Thoracic aorta (tissue), 2 donors: ENCODE measurements around the gene PIGS. TPM values are rescaled to one million over a fixed set of nuclear protein-coding genes. Genes with fewer than 3 reads are reported as not detected.

Source experiments
- ATAC-seq: fragments of 150-250 bp; one replicate; pipeline ENCODE4 v1.8.0; 2017; ENCODE audit warnings: low read depth; ENCODE audit not compliant: insufficient number of reproducible peaks, low FRiP score
- DNase-seq: peaks from one replicate; pipeline ENCODE4 v3.0.0-alpha.2; 2020; ENCODE audit warnings: low spot score
- H3K27ac ChIP-seq, 2 donors: fragments of 200-600 bp; sonication (generic); 1 replicate in 1 of 2; 2 replicates in 1 of 2; pipeline ENCODE4 v1.5.1; 2016; ENCODE audit warnings: mild to moderate bottlenecking in 2 of 2, moderate library complexity in 2 of 2
- H3K27me3 ChIP-seq: fragments of 200-600 bp; sonication (generic); replicated peaks from 2 replicates; pipeline ENCODE4 v1.6.0; 2016; ENCODE audit warnings: mild to moderate bottlenecking; ENCODE audit not compliant: insufficient read depth
- H3K36me3 ChIP-seq: fragments of 200-600 bp; sonication (generic); one replicate; pipeline ENCODE4 v1.5.1; 2016
- H3K4me1 ChIP-seq, 2 donors: fragments of 200-600 bp; sonication (generic); 1 replicate in 1 of 2; 2 replicates in 1 of 2; pipeline versions ENCODE4 v1.5.1 to v1.6.0; 2016; ENCODE audit warnings: low read depth in 2 of 2, mild to moderate bottlenecking in 1 of 2; ENCODE audit not compliant: control insufficient read depth in 1 of 2
- H3K4me3 ChIP-seq: fragments of 200-600 bp; sonication (generic); 2 replicates; pipeline ENCODE4 v1.5.1; 2016; ENCODE audit warnings: mild to moderate bottlenecking
- H3K9me3 ChIP-seq: fragments of 200-600 bp; sonication (generic); 2 replicates; pipeline ENCODE4 v1.5.1; 2016
- CTCF ChIP-seq: fragments of 200-600 bp; sonication (generic); IDR thresholded peaks from one replicate; pipeline ENCODE4 v1.5.1; 2019; ENCODE audit warnings: antibody characterized with exemption
- total RNA-seq, 2 donors: library from RNA; depleted of rRNA; stranded (reverse); fragments of >200 nt; gene quantifications; one replicate each; pipeline versions ENCODE4 v1.1.0 to v1.2.3, GENCODE V29; 2016

The PIGS gene
- total RNA-seq = 10 to 100 TPM; 39.1 to 63.1 TPM

- TF ChIP-seq CTCF = no peak
- no peaks in the 10 kb centered on the region for H3K36me3 ChIP-seq
- H3K27ac ChIP-seq = peak within 1 kb of the TSS; percentile 70 to 76
- H3K4me1 ChIP-seq = peaks cover 17 to 37% of the 10 kb centered on the region in 2 donors
- H3K4me3 ChIP-seq = peak within 1 kb of the TSS; percentile 88
- DNase-seq (peak; percentile 73), ATAC-seq (peak; percentile 89)
- H3K9me3 ChIP-seq = no peaks in the 10 kb centered on the region
- no peaks in the 10 kb centered on the region for H3K27me3 ChIP-seq
These were observed at the start of gene PIGS for GRCh38 chr17:28571361-28572122. Gene PIGS, minus strand, starts transcription at chr17:28571524. Its CDS starts 28 bp downstream, at chr17:28571496.

- DNase-seq (no peak), ATAC-seq (no peak)
- Histone ChIP-seq H3K4me1 (no peaks in the 10 kb centered on the region), H3K4me3 (no peak overlapping the region), H3K9me3 (no peaks in the 10 kb centered on the region), H3K27me3 (no peaks in the 10 kb centered on the region), H3K27ac (no peak overlapping the region), H3K36me3 (peaks cover 78% of the 10 kb centered on the region)
- TF ChIP-seq CTCF = no peak
These were observed 48.7 kb upstream of the PIGS start for GRCh38 chr17:28620010-28620409.

- Histone ChIP-seq H3K4me1 (no peaks in the 10 kb centered on the region), H3K4me3 (no peak overlapping the region), H3K27ac (no peak overlapping the region), H3K9me3 (no peaks in the 10 kb centered on the region), H3K36me3 (peaks cover 73% of the 10 kb centered on the region), H3K27me3 (no peaks in the 10 kb centered on the region)
- ATAC-seq (no peak), DNase-seq (no peak)
- no peak for TF ChIP-seq CTCF
These were observed 47.1 kb upstream of the PIGS start for GRCh38 chr17:28618464-28618863.

GRCh38 chr17:28616281-28616680 is 45.0 kb upstream of the PIGS start:
- TF ChIP-seq CTCF = no peak
- H3K27ac ChIP-seq = no peak overlapping the region
- H3K4me1 ChIP-seq = no peaks in the 10 kb centered on the region
- H3K36me3 ChIP-seq = peaks cover 52% of the 10 kb centered on the region
- no peak for DNase-seq
- ATAC-seq = no peak
- no peaks in the 10 kb centered on the region for H3K27me3 ChIP-seq
- H3K9me3 ChIP-seq = no peaks in the 10 kb centered on the region
- H3K4me3 ChIP-seq = no peak overlapping the region

- peaks cover 44% of the 10 kb centered on the region for H3K36me3 ChIP-seq
- H3K9me3 ChIP-seq = no peaks in the 10 kb centered on the region
- no peak overlapping the region for H3K4me3 ChIP-seq
- DNase-seq (no peak), ATAC-seq (no peak)
- TF ChIP-seq CTCF = no peak
- no peaks in the 10 kb centered on the region for H3K27me3 ChIP-seq
- no peak overlapping the region for H3K27ac ChIP-seq
- H3K4me1 ChIP-seq = no peaks in the 10 kb centered on the region
These were observed 44.1 kb upstream of the PIGS start for GRCh38 chr17:28615260-28615940.
